ENCODE results near the gene RBM3. TPM values are rescaled to one million over a fixed set of nuclear protein-coding genes. Genes with fewer than 3 reads are reported as not detected.

The RBM3 gene
- total RNA-seq, 2 experiments from 2014 or later, result 149 to 188 TPM

- H3K36me3 ChIP-seq (ENCODE audit: insufficient read depth, low read length), result no peaks in the 10 kb centered on the region
- intact Hi-C loops (cut with micrococcal nuclease; ENCODE audit: unreplicated experiment), result no loop called here
- no peak overlapping the region for H3K4me2 ChIP-seq (ENCODE audit: low read length)
- ChIA-PET CTCF (ENCODE audit: unreplicated experiment) (no interaction called here), POLR2A (interaction anchor here (0.6 kb wide), 1 partner anchor 12 kb away, joined by 3 read pairs; no protein-coding TSS in a partner anchor)
- no peaks in the 10 kb centered on the region for H3K4me1 ChIP-seq (ENCODE audit: insufficient read depth, low read length, poor library complexity, severe bottlenecking)
- H3K27ac ChIP-seq (ENCODE audit: low read depth, low read length, poor library complexity, severe bottlenecking), result no peak overlapping the region
- no peak overlapping the region for H2AFZ ChIP-seq (ENCODE audit: low read length)
- no peaks in the 10 kb centered on the region for H3K9me3 ChIP-seq (ENCODE audit: low read length)
- no peaks in the 10 kb centered on the region for H3K9me2 ChIP-seq (ENCODE audit: insufficient read depth, low read length)
- H3K4me3 ChIP-seq (ENCODE audit: low read depth, low read length, poor library complexity, severe bottlenecking), result no peak overlapping the region
- no TSS peak for BruUV-seq (replicated peaks)
- no peaks in the 10 kb centered on the region for H4K20me1 ChIP-seq (ENCODE audit: insufficient read depth, low read length)
- H3K79me2 ChIP-seq (ENCODE audit: insufficient read depth, low read depth, low read length), result no peaks in the 10 kb centered on the region
- TF ChIP-seq, protein P1, sequence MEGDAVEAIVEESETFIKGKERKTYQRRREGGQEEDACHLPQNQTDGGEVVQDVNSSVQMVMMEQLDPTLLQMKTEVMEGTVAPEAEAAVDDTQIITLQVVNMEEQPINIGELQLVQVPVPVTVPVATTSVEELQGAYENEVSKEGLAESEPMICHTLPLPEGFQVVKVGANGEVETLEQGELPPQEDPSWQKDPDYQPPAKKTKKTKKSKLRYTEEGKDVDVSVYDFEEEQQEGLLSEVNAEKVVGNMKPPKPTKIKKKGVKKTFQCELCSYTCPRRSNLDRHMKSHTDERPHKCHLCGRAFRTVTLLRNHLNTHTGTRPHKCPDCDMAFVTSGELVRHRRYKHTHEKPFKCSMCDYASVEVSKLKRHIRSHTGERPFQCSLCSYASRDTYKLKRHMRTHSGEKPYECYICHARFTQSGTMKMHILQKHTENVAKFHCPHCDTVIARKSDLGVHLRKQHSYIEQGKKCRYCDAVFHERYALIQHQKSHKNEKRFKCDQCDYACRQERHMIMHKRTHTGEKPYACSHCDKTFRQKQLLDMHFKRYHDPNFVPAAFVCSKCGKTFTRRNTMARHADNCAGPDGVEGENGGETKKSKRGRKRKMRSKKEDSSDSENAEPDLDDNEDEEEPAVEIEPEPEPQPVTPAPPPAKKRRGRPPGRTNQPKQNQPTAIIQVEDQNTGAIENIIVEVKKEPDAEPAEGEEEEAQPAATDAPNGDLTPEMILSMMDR (conservative IDR thresholded peaks at IDR 0.05; ENCODE audit: low read length), result no peak
- no peak for TF ChIP-seq EZH2phosphoT487 (IDR thresholded peaks at IDR 0.05; ENCODE audit: borderline replicate concordance, low read depth, low read length)
- no peak for DNase-seq (ENCODE audit: low spot score)
Observed at GRCh38 chrX:48616576-48616975, 42.3 kb downstream of the RBM3 start.

GRCh38 chrX:48617542-48618340 is 43.5 kb downstream of the RBM3 start:
- H3K79me2 ChIP-seq (ENCODE audit: insufficient read depth, low read depth, low read length), result no peaks in the 10 kb centered on the region
- TF ChIP-seq, protein P1 (conservative IDR thresholded peaks at IDR 0.05; ENCODE audit: low read length), result no peak
- TF ChIP-seq EZH2phosphoT487 (IDR thresholded peaks at IDR 0.05; ENCODE audit: borderline replicate concordance, low read depth, low read length), result no peak
- no peaks in the 10 kb centered on the region for H3K9me2 ChIP-seq (ENCODE audit: insufficient read depth, low read length)
- no peak overlapping the region for H3K4me2 ChIP-seq (ENCODE audit: low read length)
- DNase-seq (ENCODE audit: low spot score), result no peak
- ChIA-PET POLR2A (interaction anchor here (0.6 kb wide), 1 partner anchor 573 kb away, joined by 5 read pairs; no protein-coding TSS in a partner anchor), CTCF (ENCODE audit: unreplicated experiment) (no interaction called here)
- H3K27ac ChIP-seq (ENCODE audit: low read depth, low read length, poor library complexity, severe bottlenecking), result no peak overlapping the region
- no peaks in the 10 kb centered on the region for H3K4me1 ChIP-seq (ENCODE audit: insufficient read depth, low read length, poor library complexity, severe bottlenecking)
- no peak overlapping the region for H2AFZ ChIP-seq (ENCODE audit: low read length)
- no peaks in the 10 kb centered on the region for H3K36me3 ChIP-seq (ENCODE audit: insufficient read depth, low read length)
- no TSS peak for BruUV-seq (replicated peaks)
- no peaks in the 10 kb centered on the region for H4K20me1 ChIP-seq (ENCODE audit: insufficient read depth, low read length)
- no peaks in the 10 kb centered on the region for H3K9me3 ChIP-seq (ENCODE audit: low read length)
- no peak overlapping the region for H3K4me3 ChIP-seq (ENCODE audit: low read depth, low read length, poor library complexity, severe bottlenecking)
- intact Hi-C loops (cut with micrococcal nuclease; ENCODE audit: unreplicated experiment), result no loop called here
